H9 (cell line): ENCODE measurements around the gene MTFMT. TPM values are rescaled to one million over a fixed set of nuclear protein-coding genes. Genes with fewer than 3 reads are reported as not detected.

Experiments
- DNase-seq: peaks from one replicate; pipeline ENCODE4 v3.0.0-alpha.2; 2017
- H2AFZ ChIP-seq: one replicate; pipeline ENCODE4 v1.6.1; 2013; ENCODE audit warnings: mild to moderate bottlenecking, low read length, control low read depth, moderate library complexity
- H2AK5ac ChIP-seq: 2 replicates; pipeline ENCODE4 v1.6.1; 2013; ENCODE audit warnings: low read length, control low read depth, mixed read lengths; ENCODE audit not compliant: insufficient read length
- H2BK120ac ChIP-seq: one replicate; pipeline ENCODE4 v1.6.1; 2013; ENCODE audit warnings: low read depth, mild to moderate bottlenecking, low read length, control low read depth, inconsistent platforms; ENCODE audit not compliant: poor library complexity, severe bottlenecking
- H2BK12ac ChIP-seq: 2 replicates; pipeline ENCODE4 v1.6.1; 2013; ENCODE audit warnings: low read length, control low read depth, mixed read lengths, low read depth; ENCODE audit not compliant: insufficient read length
- H2BK15ac ChIP-seq: 2 replicates; pipeline ENCODE4 v1.6.1; 2013; ENCODE audit warnings: low read depth, low read length, control low read depth
- H2BK20ac ChIP-seq: one replicate; pipeline ENCODE4 v1.6.1; 2013; ENCODE audit warnings: low read depth, mild to moderate bottlenecking, low read length, control low read depth, inconsistent platforms; ENCODE audit not compliant: poor library complexity, severe bottlenecking
- H2BK5ac ChIP-seq: 2 replicates; pipeline ENCODE4 v1.6.1; 2013; ENCODE audit warnings: low read length, control low read depth, mixed read lengths; ENCODE audit not compliant: insufficient read length
- H3K14ac ChIP-seq: 2 replicates; pipeline ENCODE4 v1.6.1; 2013; ENCODE audit warnings: low read length, control low read depth; ENCODE audit not compliant: insufficient read depth
- H3K18ac ChIP-seq: 2 replicates; pipeline ENCODE4 v1.6.1; 2013; ENCODE audit warnings: low read depth, mild to moderate bottlenecking, mixed read lengths, low read length, control low read depth; ENCODE audit not compliant: insufficient read length
- H3K23ac ChIP-seq: 2 replicates; pipeline ENCODE4 v1.6.1; 2013; ENCODE audit warnings: low read length, control low read depth, mixed read lengths, low read depth; ENCODE audit not compliant: insufficient read length
- H3K23me2 ChIP-seq: 2 replicates; pipeline ENCODE4 v1.6.1; 2013; ENCODE audit warnings: low read depth, mild to moderate bottlenecking, mixed read lengths, low read length, control low read depth; ENCODE audit not compliant: insufficient read length, poor library complexity, severe bottlenecking
- H3K27ac ChIP-seq: 2 replicates; pipeline ENCODE4 v1.5.1; 2013; ENCODE audit warnings: low read length, control low read depth, mixed read lengths, low read depth; ENCODE audit not compliant: insufficient read length
- H3K27me3 ChIP-seq: 2 replicates; pipeline ENCODE4 v1.6.1; 2013; ENCODE audit warnings: low read length, control low read depth, inconsistent platforms; ENCODE audit not compliant: insufficient read depth
- H3K4ac ChIP-seq: 2 replicates; pipeline ENCODE4 v1.6.1; 2013; ENCODE audit warnings: low read depth, mild to moderate bottlenecking, control low read depth, inconsistent platforms, low read length, moderate library complexity
- H3K4me1 ChIP-seq: 2 replicates; pipeline ENCODE4 v1.6.1; 2013; ENCODE audit warnings: low read length, control low read depth, inconsistent platforms; ENCODE audit not compliant: insufficient read depth
- H3K4me2 ChIP-seq: 2 replicates; pipeline ENCODE4 v1.6.1; 2013; ENCODE audit warnings: low read length, control low read depth, mixed read lengths; ENCODE audit not compliant: insufficient read length, insufficient read depth
- H3K56ac ChIP-seq: 2 replicates; pipeline ENCODE4 v1.6.1; 2013; ENCODE audit warnings: low read depth, mild to moderate bottlenecking, mixed read lengths, low read length, control low read depth; ENCODE audit not compliant: insufficient read length
- H3K79me1 ChIP-seq: 2 replicates; pipeline ENCODE4 v1.6.1; 2013; ENCODE audit warnings: low read depth, mild to moderate bottlenecking, moderate library complexity, low read length, control low read depth, inconsistent platforms; ENCODE audit not compliant: insufficient read depth, poor library complexity, severe bottlenecking
- H3K79me2 ChIP-seq: 2 replicates; pipeline ENCODE4 v1.6.1; 2013; ENCODE audit warnings: low read length, control low read depth, inconsistent platforms; ENCODE audit not compliant: insufficient read depth
- H3K9ac ChIP-seq: 2 replicates; pipeline ENCODE4 v1.6.1; 2013; ENCODE audit warnings: low read length, control low read depth, mixed read lengths; ENCODE audit not compliant: insufficient read length; ENCODE audit errors: extremely low read depth
- H3K9me3 ChIP-seq: one replicate; pipeline ENCODE4 v1.6.1; 2013; ENCODE audit warnings: low read depth, low read length, inconsistent platforms; ENCODE audit not compliant: control insufficient read depth
- H3T11ph ChIP-seq: one replicate; pipeline ENCODE4 v1.6.1; 2013; ENCODE audit warnings: mild to moderate bottlenecking, low read length, control low read depth, inconsistent platforms
- H4K20me1 ChIP-seq: one replicate; pipeline ENCODE4 v1.6.1; 2013; ENCODE audit not compliant: control insufficient read depth, insufficient read length, insufficient read depth
- H4K5ac ChIP-seq: 2 replicates; pipeline ENCODE4 v1.6.1; 2013; ENCODE audit warnings: low read depth, mild to moderate bottlenecking, mixed read lengths, low read length, control low read depth; ENCODE audit not compliant: insufficient read length
- H4K8ac ChIP-seq: replicated peaks from 2 replicates; pipeline ENCODE4 v1.6.1; 2013; ENCODE audit warnings: low read length, control low read depth, mixed read lengths, low read depth; ENCODE audit not compliant: insufficient read length
- H4K91ac ChIP-seq: 2 replicates; pipeline ENCODE4 v1.6.1; 2013; ENCODE audit warnings: low read depth, mild to moderate bottlenecking, moderate library complexity, mixed read lengths, low read length, control low read depth; ENCODE audit not compliant: insufficient read length
- H3K27ac Mint-ChIP-seq, 3 experiments: 2 replicates in 2 of 3; 3 replicates in 1 of 3; pipeline ENCODE4 v1.8.0; 2020 to 2021; ENCODE audit warnings: mixed read lengths in 3 of 3, mild to moderate bottlenecking in 1 of 3, moderate library complexity in 1 of 3
- H3K27me3 Mint-ChIP-seq: 2 replicates; pipeline ENCODE4 v1.8.0; 2021; ENCODE audit warnings: low read depth, mild to moderate bottlenecking, moderate library complexity, mixed read lengths
- H3K36me3 Mint-ChIP-seq, 3 experiments: 2 replicates in 2 of 3; 3 replicates in 1 of 3; pipeline ENCODE4 v1.8.0; 2020 to 2021; ENCODE audit warnings: low read depth in 3 of 3, mixed read lengths in 3 of 3; ENCODE audit not compliant: insufficient read depth in 1 of 3
- H3K4me1 Mint-ChIP-seq, 2 experiments: 2 replicates each; pipeline ENCODE4 v1.8.0; 2020; ENCODE audit warnings: mixed read lengths in 2 of 2
- H3K4me3 Mint-ChIP-seq, 2 experiments: 2 replicates in 1 of 2; 3 replicates in 1 of 2; pipeline ENCODE4 v1.8.0; 2020 to 2021; ENCODE audit warnings: mild to moderate bottlenecking in 2 of 2, mixed read lengths in 2 of 2, moderate library complexity in 1 of 2
- H3K9me3 Mint-ChIP-seq, 2 experiments: 2 replicates in 1 of 2; 3 replicates in 1 of 2; pipeline ENCODE4 v1.8.0; 2020; ENCODE audit warnings: mild to moderate bottlenecking in 2 of 2, mixed read lengths in 2 of 2, moderate library complexity in 1 of 2
- CTCF ChIP-seq: fragments of 200-600 bp; sonication (generic); conservative IDR thresholded peaks from 3 replicates; pipeline ENCODE4 v1.8.0; 2021; ENCODE audit warnings: antibody characterized with exemption, mild to moderate bottlenecking
- WGBS: extraction: QIAGEN DNeasy Blood & Tissue Kit; methylation state at CpG from one replicate; pipeline ENCODE4 v1.1.7; 2013; ENCODE audit warnings: missing lambda C conversion rate, low lambda C conversion rate, mixed read lengths; ENCODE audit not compliant: insufficient read length; ENCODE audit errors: extremely low coverage; 5-methylcytosine and 5-hydroxymethylcytosine counted together
- total RNA-seq: library from RNA; stranded (reverse); gene quantifications from 2 replicates; pipeline ENCODE4 v1.2.1, GENCODE V29; 2021

MTFMT gene
- total RNA-seq, 1 experiment from 2014 or later, result 16.0 TPM

GRCh38 chr15:65004993-65005392 is 24.4 kb downstream of the MTFMT start:
- Histone ChIP-seq H4K91ac (no peak overlapping the region), H3K9me3 (no peaks in the 10 kb centered on the region), H3K23me2 (no peaks in the 10 kb centered on the region), H3K18ac (no peak overlapping the region), H3K4me2 (no peak overlapping the region), H2AK5ac (no peak overlapping the region), H3T11ph (no peak overlapping the region), H3K4me1 (no peaks in the 10 kb centered on the region), H2BK5ac (no peak overlapping the region), H2BK15ac (no peak overlapping the region), H2BK120ac (no peak overlapping the region), H3K27ac (no peak overlapping the region), H3K4ac (no peak overlapping the region), H3K23ac (no peak overlapping the region), H2BK12ac (no peak overlapping the region), H3K14ac (no peak overlapping the region), H4K8ac (no peak overlapping the region), H3K79me2 (no peaks in the 10 kb centered on the region), H4K5ac (no peak overlapping the region), H3K79me1 (no peaks in the 10 kb centered on the region), H2AFZ (no peak overlapping the region), H2BK20ac (no peak overlapping the region), H3K27me3 (no peaks in the 10 kb centered on the region), H3K56ac (no peak overlapping the region), H3K9ac (no peak overlapping the region), H4K20me1 (no peaks in the 10 kb centered on the region)
- H3K36me3 Mint-ChIP-seq, result peaks cover 8 to 26% (median 20%) of the 10 kb centered on the region in 3 experiments; a peak in 6 of 7 replicates
- no peak for TF ChIP-seq CTCF
- H3K4me3 Mint-ChIP-seq, result no peak overlapping the region
- H3K27me3 Mint-ChIP-seq, result no peaks in the 10 kb centered on the region
- no peak for DNase-seq
- no peaks in the 10 kb centered on the region for H3K9me3 Mint-ChIP-seq
- no peak overlapping the region for H3K27ac Mint-ChIP-seq
- H3K4me1 Mint-ChIP-seq, result peaks cover 10 to 17% of the 10 kb centered on the region in 2 experiments
- no CpG with 5 or more reads among the region's 3 CpGs for WGBS
